HG03575 (cell line): ENCODE results near the gene GRIA4.

Source experiments
- ATAC-seq: cut with Tn5 transposase; IDR thresholded peaks from one replicate; pipeline ENCODE4 v1.9.1; 2021; ENCODE audit not compliant: unreplicated experiment, insufficient number of reproducible peaks, low FRiP score; ENCODE audit errors: extremely low read depth

The GRIA4 gene

GRCh38 chr11:105705786-105706530, 96.1 kb downstream of the GRIA4 start:
- ATAC-seq, result no peak

DNA sequence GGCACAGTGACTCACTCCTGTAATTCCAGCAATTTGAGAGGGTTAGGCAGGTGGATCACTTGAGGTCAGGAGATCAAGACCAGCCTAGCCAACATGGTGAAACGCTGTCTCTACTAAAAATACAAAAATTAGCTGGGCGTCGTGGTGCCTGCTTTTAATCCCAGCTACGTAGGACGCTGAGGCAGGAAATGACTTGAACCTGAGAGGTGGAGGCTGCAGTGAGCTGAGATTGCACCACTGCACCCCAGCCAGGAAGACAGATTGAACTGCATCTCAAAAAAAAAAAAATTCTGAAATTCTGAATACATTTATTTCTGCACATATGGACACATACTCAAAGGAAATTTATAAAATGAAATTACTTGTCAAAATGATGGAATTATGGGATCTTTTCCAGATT, 103.2 kb downstream of the GRIA4 start:
- ATAC-seq, result no peak

DNA sequence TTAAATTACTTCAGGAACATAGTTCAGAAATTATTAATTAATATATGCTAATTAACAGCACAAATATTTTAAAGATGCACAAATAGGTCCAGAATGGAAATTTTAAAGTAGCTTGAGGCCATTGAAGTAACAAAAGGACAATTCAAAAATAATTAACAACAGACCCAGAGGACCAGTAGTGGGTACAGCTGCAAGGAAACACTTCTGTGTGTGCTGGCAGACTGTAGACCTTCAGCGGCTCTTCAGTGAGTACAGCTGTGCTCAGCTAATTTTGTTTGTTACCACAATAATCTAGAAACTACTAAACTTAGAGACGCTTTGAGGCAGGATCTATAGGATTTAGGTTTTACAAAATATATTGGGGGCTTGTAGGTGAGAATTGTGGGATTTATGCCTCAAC, 103.8 kb downstream of the GRIA4 start:
- ATAC-seq, result no peak

DNA sequence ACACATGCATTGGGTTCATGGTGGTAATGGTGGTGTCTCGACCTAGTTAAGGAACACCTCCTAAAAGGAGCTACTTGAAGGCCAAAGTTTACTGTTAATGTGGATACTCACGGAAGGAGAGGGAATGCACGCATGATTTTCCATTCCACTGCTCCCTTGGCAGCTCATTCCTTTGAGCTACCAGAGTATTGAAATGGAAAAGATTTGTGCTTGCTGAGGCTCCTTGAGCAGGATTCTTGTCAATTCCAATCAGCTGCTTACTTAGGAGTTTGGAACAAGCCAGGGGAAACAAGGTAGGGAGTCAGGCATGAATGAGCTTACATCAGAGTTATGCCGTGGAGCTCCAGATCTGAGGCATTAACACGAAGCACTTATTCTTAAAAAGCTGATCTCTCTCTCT, 108.8 kb downstream of the GRIA4 start:
- ATAC-seq, result no peak

GRCh38 chr11:105719073-105719822, 109.4 kb downstream of the GRIA4 start:
- peak; percentile 95 for ATAC-seq

- ATAC-seq, result no peak
Measured at GRCh38 chr11:105720096-105720495, 110.2 kb downstream of the GRIA4 start.

DNA sequence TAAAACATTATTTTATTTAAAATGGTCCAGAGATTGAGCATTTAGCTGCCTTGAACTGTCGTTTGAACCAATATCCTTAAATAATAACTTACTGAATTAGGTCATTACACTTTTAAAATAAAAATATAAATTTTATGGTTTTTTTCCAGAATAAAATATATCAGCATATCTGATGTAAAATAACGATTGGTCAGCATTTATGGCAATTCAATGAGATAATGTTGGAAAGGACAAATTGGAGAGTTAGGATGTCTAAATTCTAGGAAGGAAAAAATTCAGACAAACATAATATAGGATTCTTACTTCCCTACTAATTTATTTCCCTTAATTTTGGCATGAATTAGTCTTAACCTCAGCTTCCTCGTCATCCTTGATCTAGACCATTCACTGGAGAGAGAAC, 113.4 kb downstream of the GRIA4 start:
- no peak for ATAC-seq

DNA sequence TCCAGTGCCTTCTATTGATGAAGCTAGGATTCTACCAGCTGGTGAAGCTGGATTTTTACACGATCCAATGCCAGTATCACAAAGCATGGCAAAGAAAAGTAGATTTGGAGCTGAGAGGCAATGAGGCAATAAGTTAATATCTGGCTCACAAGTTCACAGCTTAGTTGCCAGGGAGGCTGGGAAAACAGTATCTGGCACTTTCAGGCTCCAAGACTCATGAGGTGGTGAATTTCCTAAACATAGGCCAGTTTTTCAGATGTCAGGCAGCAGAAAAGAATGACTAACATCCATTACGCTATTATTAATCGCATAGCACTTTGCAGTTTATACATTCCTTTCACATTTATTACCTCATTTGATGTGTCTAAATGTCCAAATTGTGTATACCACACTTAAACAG, 122.7 kb downstream of the GRIA4 start:
- ATAC-seq, result no peak

DNA sequence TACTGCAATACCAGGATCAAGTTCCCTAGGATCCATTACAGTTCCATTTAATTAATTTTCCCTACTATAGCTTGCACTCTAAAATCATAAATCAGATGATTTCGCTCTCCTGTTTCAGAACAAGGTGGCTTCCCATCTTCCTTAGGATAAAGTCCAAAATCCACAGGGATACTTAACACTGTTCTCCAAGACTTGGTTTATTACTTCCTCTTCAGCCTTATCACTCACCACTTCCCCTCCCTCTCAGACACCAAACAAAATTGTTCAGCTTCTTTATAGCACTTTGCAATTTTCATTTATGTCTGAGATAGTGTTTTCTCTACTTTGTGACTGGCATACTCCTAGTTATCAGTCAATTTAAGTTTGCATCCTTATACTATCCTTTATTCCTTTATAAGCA, 124.6 kb downstream of the GRIA4 start:
- no peak for ATAC-seq

- ATAC-seq, result no peak
Measured at GRCh38 chr11:105738251-105738650, 128.4 kb downstream of the GRIA4 start.

DNA sequence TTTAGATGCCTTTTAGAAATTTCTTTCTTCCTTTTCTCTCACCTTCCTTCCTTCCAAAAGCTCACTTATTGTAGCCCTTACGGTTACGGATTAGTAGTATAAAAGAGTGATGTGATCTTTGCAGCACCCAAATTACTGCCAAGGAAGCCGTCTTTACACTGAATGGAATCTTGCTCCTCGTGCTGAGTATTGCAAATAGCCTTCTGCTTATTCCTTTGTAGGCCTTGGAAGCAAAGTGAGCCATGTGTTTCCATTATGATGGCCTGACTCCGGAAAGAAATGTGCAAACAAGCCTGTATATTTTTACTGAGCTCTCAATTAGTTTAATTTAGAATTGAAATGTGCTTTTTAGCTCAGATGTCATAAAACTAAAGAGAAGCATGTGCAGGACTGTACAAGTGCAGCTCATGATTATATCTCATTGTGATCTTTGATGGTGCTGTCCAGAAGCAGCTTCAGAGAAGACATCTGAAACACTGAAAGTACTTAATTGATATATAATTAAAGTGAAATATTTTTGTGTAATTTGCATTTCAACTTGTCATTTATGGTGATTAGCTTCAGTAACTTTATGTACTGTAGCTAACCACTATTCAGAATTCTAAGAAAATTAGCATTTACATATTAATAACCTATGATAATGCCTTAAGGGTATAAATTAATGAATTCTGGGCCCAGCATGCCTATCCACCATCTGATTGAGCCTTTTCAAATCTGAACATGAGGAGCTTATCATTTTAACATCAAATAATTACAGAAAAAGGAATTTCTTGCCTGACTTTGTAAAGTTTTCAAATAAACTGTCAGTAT, 129.3 kb downstream of the GRIA4 start:
- ATAC-seq, result no peak

GRCh38 chr11:105740164-105740903, 130.5 kb downstream of the GRIA4 start:
- peak; percentile 99 for ATAC-seq

- no peak for ATAC-seq
Measured at GRCh38 chr11:105741488-105742020, 131.7 kb downstream of the GRIA4 start.

- ATAC-seq, result no peak
Measured at GRCh38 chr11:105754260-105754659, 144.4 kb downstream of the GRIA4 start.

DNA sequence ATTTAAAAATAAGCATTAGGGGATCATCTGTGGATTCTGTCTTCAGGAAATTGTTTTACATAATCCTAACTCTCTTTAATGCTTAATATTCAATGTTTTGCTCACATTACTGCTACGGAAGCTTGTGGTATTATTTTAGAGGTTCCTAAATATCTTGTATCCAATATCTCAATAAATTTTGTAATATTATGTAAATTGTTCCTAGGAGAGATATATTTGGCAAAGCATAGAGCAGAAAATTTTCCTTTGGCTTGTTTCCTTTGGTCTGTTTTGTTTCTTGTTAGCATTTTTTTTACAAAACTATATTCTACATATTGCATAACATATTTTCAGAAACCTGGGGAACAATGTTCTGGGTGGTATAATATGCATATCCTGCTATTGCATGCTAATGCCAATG, 144.8 kb downstream of the GRIA4 start:
- ATAC-seq, result no peak

- ATAC-seq, result no peak
Measured at GRCh38 chr11:105757107-105757506, 147.2 kb downstream of the GRIA4 start.

- ATAC-seq, result no peak
Measured at GRCh38 chr11:105763594-105763993, 153.7 kb downstream of the GRIA4 start.

GRCh38 chr11:105767931-105768330, 158.1 kb downstream of the GRIA4 start:
- ATAC-seq, result no peak

- no peak for ATAC-seq
Measured at GRCh38 chr11:105769627-105770026, 159.8 kb downstream of the GRIA4 start.
